Measurements from ENCODE around the gene MRPL58.

DNA sequence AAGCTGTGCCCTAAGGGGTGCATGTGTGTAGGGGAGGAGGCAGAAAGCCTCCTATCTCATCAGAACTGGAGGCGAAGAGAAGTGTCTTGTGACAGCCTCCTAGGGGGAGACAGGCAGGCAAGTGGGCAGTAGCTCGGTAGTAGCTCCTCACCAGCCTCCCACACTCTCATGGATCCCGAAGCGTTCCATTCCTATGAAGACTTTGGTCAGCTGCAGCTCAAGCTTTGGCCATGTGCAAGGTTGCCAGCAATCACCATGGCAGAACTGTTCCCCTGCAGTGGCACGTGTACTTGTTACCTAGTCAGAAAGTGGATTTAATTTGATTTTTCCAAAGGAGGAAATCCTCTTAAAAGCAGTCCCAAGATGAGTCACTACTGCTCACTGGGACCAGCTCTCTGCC lies 6.7 kb downstream of the MRPL58 start:
- TF ChIP-seq, protein P1, sequence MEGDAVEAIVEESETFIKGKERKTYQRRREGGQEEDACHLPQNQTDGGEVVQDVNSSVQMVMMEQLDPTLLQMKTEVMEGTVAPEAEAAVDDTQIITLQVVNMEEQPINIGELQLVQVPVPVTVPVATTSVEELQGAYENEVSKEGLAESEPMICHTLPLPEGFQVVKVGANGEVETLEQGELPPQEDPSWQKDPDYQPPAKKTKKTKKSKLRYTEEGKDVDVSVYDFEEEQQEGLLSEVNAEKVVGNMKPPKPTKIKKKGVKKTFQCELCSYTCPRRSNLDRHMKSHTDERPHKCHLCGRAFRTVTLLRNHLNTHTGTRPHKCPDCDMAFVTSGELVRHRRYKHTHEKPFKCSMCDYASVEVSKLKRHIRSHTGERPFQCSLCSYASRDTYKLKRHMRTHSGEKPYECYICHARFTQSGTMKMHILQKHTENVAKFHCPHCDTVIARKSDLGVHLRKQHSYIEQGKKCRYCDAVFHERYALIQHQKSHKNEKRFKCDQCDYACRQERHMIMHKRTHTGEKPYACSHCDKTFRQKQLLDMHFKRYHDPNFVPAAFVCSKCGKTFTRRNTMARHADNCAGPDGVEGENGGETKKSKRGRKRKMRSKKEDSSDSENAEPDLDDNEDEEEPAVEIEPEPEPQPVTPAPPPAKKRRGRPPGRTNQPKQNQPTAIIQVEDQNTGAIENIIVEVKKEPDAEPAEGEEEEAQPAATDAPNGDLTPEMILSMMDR (IDR thresholded peaks at IDR 0.05), result no peak
- no peak for TF ChIP-seq POLR2A (IDR thresholded peaks at IDR 0.05)

Measured in body of pancreas (tissue), 4 donors.